ENCODE data around the gene ATP2A3. TPM values are rescaled to one million over a fixed set of nuclear protein-coding genes. Genes with fewer than 3 reads are reported as not detected.

ATP2A3 gene
- total and polyA plus RNA-seq, 8 donors = 17.8 to 67.7 (median 42.3) TPM

GRCh38 chr17:3909257-3909656 is 55.0 kb downstream of the ATP2A3 start:
- intact Hi-C loops (cut with DNase I) = loop anchor here in 1 of 3 donors (5.0 kb wide), 1 partner anchor 47 kb away; no protein-coding TSS in a partner anchor
- H3K9me3 ChIP-seq = no peaks in the 10 kb centered on the region
- peaks cover 0 to 6% (median 0%) of the 10 kb centered on the region in 3 donors for H3K4me1 ChIP-seq
- H3K27me3 ChIP-seq = no peaks in the 10 kb centered on the region
- FAIRE-seq (no peak), DNase-seq (no peak), ATAC-seq (no peak)
- no peak overlapping the region for H3K4me3 ChIP-seq
- H3K27ac ChIP-seq = no peak overlapping the region
- 88 to 98% methylated on average over 12 of the region's 12 CpGs for WGBS, 2 donors
- TF ChIP-seq CTCF (IDR thresholded peaks at IDR 0.05) = no peak
- no peaks in the 10 kb centered on the region for H3K36me3 ChIP-seq

- intact Hi-C loops (cut with DNase I) = loop anchor here in 1 of 3 donors (5.0 kb wide), 1 partner anchor 45 kb away; no protein-coding TSS in a partner anchor
- DNase-seq = peak in 1 of 6 donors; percentile 54
- H3K27ac ChIP-seq = no peak overlapping the region
- no peaks in the 10 kb centered on the region for H3K36me3 ChIP-seq
- H3K4me1 ChIP-seq = peaks cover 0 to 9% (median 0%) of the 10 kb centered on the region in 3 donors
- no peak for FAIRE-seq
- H3K4me3 ChIP-seq = no peak overlapping the region
- WGBS, 2 donors = 79 to 80% methylated on average over 11 of the region's 11 CpGs
- ATAC-seq = no peak
- H3K9me3 ChIP-seq = no peaks in the 10 kb centered on the region
- peak in 3 of 4 donors; percentile 13 to 29 (median 13) for TF ChIP-seq CTCF (IDR thresholded peaks at IDR 0.05)
- no peaks in the 10 kb centered on the region for H3K27me3 ChIP-seq
These were observed 56.6 kb downstream of the ATP2A3 start for GRCh38 chr17:3907483-3908216.

GRCh38 chr17:3906881-3907280 is 57.4 kb downstream of the ATP2A3 start:
- TF ChIP-seq CTCF (IDR thresholded peaks at IDR 0.05) = no peak
- no peak overlapping the region for H3K4me3 ChIP-seq
- ATAC-seq = no peak
- intact Hi-C loops (cut with DNase I) = loop anchor here in 1 of 3 donors (5.0 kb wide), 1 partner anchor 45 kb away; no protein-coding TSS in a partner anchor
- H3K36me3 ChIP-seq = no peaks in the 10 kb centered on the region
- H3K27ac ChIP-seq = no peak overlapping the region
- peaks cover 0 to 9% (median under 1%) of the 10 kb centered on the region in 3 donors for H3K4me1 ChIP-seq
- no peaks in the 10 kb centered on the region for H3K27me3 ChIP-seq
- FAIRE-seq = no peak
- no peaks in the 10 kb centered on the region for H3K9me3 ChIP-seq
- DNase-seq = no peak
- WGBS, 2 donors = 94 to 96% methylated on average over 4 of the region's 4 CpGs

- DNase-seq (peak; percentile 84 to 95 (median 92)), FAIRE-seq (no peak), ATAC-seq (peak; percentile 65 to 73 (median 70))
- H3K36me3 ChIP-seq = no peaks in the 10 kb centered on the region
- no peaks in the 10 kb centered on the region for H3K9me3 ChIP-seq
- no peaks in the 10 kb centered on the region for H3K27me3 ChIP-seq
- H3K27ac ChIP-seq = peak overlapping the region; percentile 74 to 94 (median 90)
- no peak for TF ChIP-seq CTCF (IDR thresholded peaks at IDR 0.05)
- peak overlapping the region in 3 of 4 donors; percentile 26 to 38 (median 36) for H3K4me3 ChIP-seq
- intact Hi-C loops (cut with DNase I) = loop anchor here in 1 of 3 donors (5.0 kb wide), 1 partner anchor 43 kb away; no protein-coding TSS in a partner anchor
- WGBS, 2 donors = 26 to 52% methylated on average over 8 to 11 of the region's 11 CpGs
- peaks cover 0 to 16% (median 14%) of the 10 kb centered on the region in 3 donors for H3K4me1 ChIP-seq
These were observed 59.2 kb downstream of the ATP2A3 start for GRCh38 chr17:3905017-3905520.
